ENCODE measurements around the gene ZNF410.

The ZNF410 gene

DNA sequence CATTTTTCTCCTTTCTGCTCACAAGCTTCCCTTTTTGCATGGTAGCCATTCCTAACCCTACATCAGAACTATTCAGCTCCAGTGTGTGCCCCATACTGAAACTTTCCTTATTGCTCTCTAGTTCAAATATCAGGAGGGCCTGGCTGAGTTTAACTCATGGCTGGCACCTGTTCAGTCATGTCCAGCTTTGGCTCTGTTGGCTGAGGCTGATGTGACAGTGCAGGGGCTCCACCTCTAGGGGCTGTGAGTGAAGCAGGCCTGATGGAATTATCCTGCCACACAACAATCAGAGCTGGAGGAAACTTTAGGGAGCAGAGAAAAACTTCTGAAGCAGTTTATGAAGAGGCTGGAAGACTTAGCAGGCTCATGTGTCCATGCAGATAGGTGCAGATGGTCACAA lies 71.9 kb downstream of the ZNF410 start:
- DNase-seq, result no peak

DNA sequence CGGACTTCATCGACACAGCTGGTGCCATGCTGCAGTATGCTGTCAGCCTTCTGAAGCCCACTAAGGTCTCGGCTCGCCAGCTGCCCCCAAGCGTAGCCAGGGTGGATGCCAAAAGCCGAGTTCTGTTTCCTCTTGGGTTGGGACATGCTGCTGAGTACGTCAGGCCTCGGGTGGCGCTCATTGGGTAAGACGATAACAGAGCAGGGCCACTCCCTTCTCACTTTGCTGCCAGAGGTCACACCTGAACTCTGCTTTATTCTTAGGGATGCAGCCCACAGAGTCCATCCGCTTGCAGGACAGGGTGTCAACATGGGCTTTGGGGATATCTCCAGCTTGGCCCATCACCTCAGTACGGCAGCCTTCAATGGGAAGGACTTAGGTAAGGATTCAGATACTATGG lies 74.5 kb downstream of the ZNF410 start:
- no peak for DNase-seq

DNA sequence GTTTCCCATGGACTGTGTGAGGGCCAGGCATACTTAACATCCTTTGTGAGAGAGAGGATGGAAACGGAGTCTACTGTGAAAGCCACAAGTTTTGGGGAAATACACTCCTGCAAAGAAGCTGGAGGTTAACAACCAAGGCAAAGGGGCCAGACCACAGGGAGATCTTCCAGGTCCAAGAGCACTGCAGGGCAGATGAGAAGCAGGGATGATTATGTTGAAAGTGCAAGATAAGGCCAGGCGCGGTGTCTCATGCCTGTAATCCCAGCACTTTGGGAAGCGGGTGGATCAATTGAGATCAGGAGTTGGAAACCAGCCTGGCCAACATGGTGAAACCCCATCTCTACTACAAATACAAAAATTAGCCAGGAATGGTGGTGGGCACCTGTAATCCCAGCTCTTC lies 78.6 kb downstream of the ZNF410 start:
- no peak for DNase-seq

DNA sequence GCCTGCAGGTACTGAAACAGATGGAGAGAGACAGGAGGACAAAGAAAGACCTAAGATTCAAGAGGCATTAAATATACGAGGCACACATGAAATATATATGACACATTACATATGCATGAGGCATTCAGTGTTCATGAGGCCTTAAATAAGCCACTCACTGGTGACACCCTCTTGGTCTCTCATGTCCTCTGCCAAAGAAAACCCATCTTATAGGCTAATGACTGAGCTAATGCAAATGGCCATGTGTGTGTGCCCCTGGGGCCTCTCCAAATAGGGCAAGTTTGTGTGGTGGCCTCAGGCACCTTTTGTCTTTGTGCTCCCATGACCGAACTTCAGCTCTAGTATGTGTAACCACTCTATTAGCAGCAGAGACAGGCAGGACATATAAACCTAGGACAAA lies 82.2 kb downstream of the ZNF410 start:
- DNase-seq, result no peak

DNA sequence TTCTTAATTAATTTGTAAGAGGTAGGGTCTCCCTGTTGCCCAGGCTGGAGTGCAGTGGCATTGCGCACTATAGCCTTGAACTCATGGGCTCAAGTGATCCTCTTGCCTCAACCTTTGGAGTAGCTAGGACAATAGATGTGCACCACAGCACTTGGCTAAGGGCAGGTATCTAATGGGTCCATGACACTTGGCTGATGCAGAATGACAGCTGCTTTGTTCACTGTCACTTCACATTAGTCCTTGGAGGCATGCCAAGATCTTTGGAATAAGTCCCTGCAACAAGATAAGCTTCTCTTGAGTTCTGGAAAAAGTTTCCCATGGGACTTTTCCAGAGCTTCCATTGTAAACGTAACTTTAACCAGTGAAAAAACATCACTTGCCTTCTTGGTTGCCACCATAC lies 86.8 kb downstream of the ZNF410 start:
- no peak for DNase-seq

DNA sequence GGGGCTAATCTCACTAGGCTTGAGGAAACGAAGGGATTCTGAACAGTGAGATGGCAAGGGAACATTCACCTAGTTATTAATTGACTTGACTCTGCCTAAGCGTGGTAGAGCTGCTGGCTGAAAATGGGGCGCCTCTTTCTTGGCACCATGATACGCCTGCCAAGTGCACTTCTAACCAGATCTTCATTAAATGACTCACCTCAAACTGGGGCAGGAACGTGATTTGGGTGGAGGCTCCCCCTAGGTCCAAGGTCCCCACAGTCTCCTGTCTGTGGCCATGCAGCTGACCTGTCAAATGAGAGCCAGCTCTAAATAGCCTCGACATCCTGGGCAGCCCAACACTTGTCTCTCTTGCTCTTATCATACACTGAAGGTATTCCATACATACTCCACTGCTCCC lies 89.5 kb downstream of the ZNF410 start:
- no peak for DNase-seq

DNA sequence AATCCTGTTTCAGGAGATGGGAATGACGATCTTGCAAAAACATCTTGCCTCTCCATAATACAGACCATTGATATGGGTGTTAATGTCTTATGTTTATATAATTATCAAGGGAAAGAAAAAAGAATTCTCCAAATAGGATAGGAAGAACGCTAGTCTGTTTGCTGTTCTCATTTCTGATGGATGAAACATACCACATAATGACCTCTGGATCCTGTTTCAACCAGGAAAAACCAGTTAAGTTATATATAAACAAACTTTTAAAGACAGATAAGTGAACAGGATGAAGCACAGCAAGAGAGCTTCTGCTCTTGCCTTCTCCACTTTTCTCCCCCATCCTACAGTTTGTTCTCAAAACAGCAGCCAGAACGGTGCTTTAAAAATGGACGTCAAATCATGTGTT lies 91.2 kb downstream of the ZNF410 start:
- DNase-seq, result no peak

Measured in MV-4-11 (cell line).